Nephron progenitor cell (in vitro differentiated cells): ENCODE results near the gene POU2AF3.

Source experiments
- DNase-seq: peaks from one replicate; pipeline ENCODE4 v3.0.0; 2021
- H3K27ac Mint-ChIP-seq: 2 replicates; pipeline ENCODE4 v1.8.0; 2021; ENCODE audit warnings: mild to moderate bottlenecking, moderate library complexity, mixed read lengths
- H3K27me3 Mint-ChIP-seq: 2 replicates; pipeline ENCODE4 v1.8.0; 2021; ENCODE audit warnings: mild to moderate bottlenecking, low read depth, mixed read lengths; ENCODE audit not compliant: poor library complexity
- H3K36me3 Mint-ChIP-seq: 2 replicates; pipeline ENCODE4 v1.8.0; 2021; ENCODE audit warnings: low read depth, mixed read lengths
- H3K4me1 Mint-ChIP-seq: 2 replicates; pipeline ENCODE4 v1.8.0; 2021; ENCODE audit warnings: mixed read lengths
- H3K4me3 Mint-ChIP-seq: 2 replicates; pipeline ENCODE4 v1.8.0; 2021; ENCODE audit warnings: mild to moderate bottlenecking, moderate library complexity, mixed read lengths
- H3K9me3 Mint-ChIP-seq: 2 replicates; pipeline ENCODE4 v1.8.0; 2021; ENCODE audit warnings: mild to moderate bottlenecking, moderate library complexity, mixed read lengths
- CTCF ChIP-seq: fragments of 200-600 bp; sonication (generic); IDR thresholded peaks from 2 replicates; pipeline ENCODE4 v1.5.0; 2021; ENCODE audit warnings: antibody characterized with exemption

The POU2AF3 gene

GRCh38 chr11:111334532-111335502 lies 36.5 kb downstream of the POU2AF3 start:
- H3K4me1 Mint-ChIP-seq: peaks cover 20% of the 10 kb centered on the region
- H3K36me3 Mint-ChIP-seq: peaks cover 6% of the 10 kb centered on the region
- no peak for TF ChIP-seq CTCF
- H3K27ac Mint-ChIP-seq: no peak overlapping the region
- no peak for DNase-seq
- no peak overlapping the region for H3K4me3 Mint-ChIP-seq
- no peaks in the 10 kb centered on the region for H3K27me3 Mint-ChIP-seq
- peaks cover 11% of the 10 kb centered on the region for H3K9me3 Mint-ChIP-seq

- peaks cover 20% of the 10 kb centered on the region for H3K4me1 Mint-ChIP-seq
- H3K4me3 Mint-ChIP-seq: no peak overlapping the region
- peaks cover 18% of the 10 kb centered on the region for H3K9me3 Mint-ChIP-seq
- H3K36me3 Mint-ChIP-seq: peaks cover 6% of the 10 kb centered on the region
- no peak for DNase-seq
- TF ChIP-seq CTCF: no peak
- no peaks in the 10 kb centered on the region for H3K27me3 Mint-ChIP-seq
- H3K27ac Mint-ChIP-seq: peak overlapping the region; percentile 6
These were observed 37.2 kb downstream of the POU2AF3 start for GRCh38 chr11:111335549-111335948.

DNA sequence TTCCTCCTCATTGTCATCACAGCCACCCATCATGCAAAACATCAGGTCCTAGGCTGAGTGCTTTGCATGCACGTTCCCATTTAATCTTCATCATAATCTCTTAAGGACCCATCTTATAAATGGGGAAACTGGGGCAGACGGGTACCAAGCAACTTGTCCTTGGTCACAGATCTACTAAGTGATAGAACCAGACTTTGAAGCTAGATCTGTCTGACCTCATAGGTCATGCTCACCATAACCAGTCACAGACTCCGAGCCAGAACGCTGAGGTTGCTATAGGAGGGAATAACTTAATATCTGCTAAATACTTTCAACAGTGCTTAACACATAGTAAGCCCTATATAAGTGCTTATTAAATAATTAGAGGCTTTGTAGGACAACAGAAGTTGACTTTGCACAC lies 37.7 kb downstream of the POU2AF3 start:
- H3K36me3 Mint-ChIP-seq: peaks cover 6% of the 10 kb centered on the region
- H3K4me3 Mint-ChIP-seq: no peak overlapping the region
- no peak for DNase-seq
- TF ChIP-seq CTCF: no peak
- H3K27ac Mint-ChIP-seq: no peak overlapping the region
- peaks cover 20% of the 10 kb centered on the region for H3K4me1 Mint-ChIP-seq
- H3K27me3 Mint-ChIP-seq: no peaks in the 10 kb centered on the region
- H3K9me3 Mint-ChIP-seq: peaks cover 20% of the 10 kb centered on the region

GRCh38 chr11:111336582-111337256 lies 38.4 kb downstream of the POU2AF3 start:
- Mint-ChIP-seq H3K9me3 (peaks cover 20% of the 10 kb centered on the region), H3K4me3 (no peak overlapping the region), H3K36me3 (peaks cover 6% of the 10 kb centered on the region), H3K27ac (no peak overlapping the region), H3K4me1 (peaks cover 20% of the 10 kb centered on the region), H3K27me3 (no peaks in the 10 kb centered on the region)
- DNase-seq: no peak
- TF ChIP-seq CTCF: no peak

GRCh38 chr11:111339758-111340388 lies 41.5 kb downstream of the POU2AF3 start:
- Mint-ChIP-seq H3K36me3 (peaks cover 6% of the 10 kb centered on the region), H3K27me3 (no peaks in the 10 kb centered on the region), H3K27ac (no peak overlapping the region), H3K4me3 (no peak overlapping the region), H3K9me3 (peaks cover 20% of the 10 kb centered on the region), H3K4me1 (peaks cover 10% of the 10 kb centered on the region)
- no peak for DNase-seq
- no peak for TF ChIP-seq CTCF
